Lower leg skin (tissue), 3 donors: ENCODE data around the gene TAOK3.

Experiments
- CTCF ChIP-seq, 3 donors: fragments of 450-650 bp; IDR thresholded peaks; one replicate each; pipeline ENCODE4 v1.5.1; 2016; ENCODE audit warnings: antibody characterized with exemption in 3 of 3, mild to moderate bottlenecking in 3 of 3, moderate library complexity in 2 of 3
- POLR2A ChIP-seq, 2 donors: fragments of 450-650 bp; IDR thresholded peaks; one replicate each; pipeline ENCODE4 v1.6.1; 2016 to 2017; ENCODE audit warnings: antibody characterized with exemption in 2 of 2, mild to moderate bottlenecking in 1 of 2, moderate library complexity in 1 of 2

DNA sequence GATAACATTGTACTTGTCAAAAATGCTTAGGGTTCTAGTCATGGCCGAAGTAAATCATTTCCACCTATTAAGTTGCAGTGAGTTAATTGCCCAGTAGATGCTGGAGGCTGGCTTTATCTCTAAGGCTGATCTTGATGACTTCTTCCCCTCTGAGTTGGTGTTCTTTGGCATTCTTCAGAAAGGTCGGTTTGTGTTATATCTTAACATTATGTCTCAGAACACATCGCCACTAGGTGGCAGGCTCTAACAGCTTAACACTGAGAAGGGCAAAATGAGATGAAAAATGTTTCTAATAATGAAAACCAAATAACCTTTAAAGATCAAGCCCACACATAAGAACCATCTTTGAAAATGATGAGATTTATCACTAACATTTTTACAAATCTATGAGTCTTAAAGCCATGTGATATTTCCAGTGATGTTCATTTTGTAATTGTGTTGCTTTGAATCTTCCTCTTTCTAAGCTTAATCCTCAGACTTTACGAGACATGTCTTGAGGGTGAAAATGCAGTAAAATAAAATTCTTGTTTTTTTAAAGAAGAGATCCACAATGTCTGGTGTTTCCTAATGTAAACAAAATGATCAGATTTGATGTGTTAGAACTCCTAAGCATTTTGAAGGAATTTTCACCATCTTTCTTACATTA lies 32.3 kb upstream of the TAOK3 start:
- TF ChIP-seq CTCF (IDR thresholded peaks at IDR 0.05) (peak in 1 of 3 donors; percentile 28), POLR2A (IDR thresholded peaks at IDR 0.05) (no peak)
